Measurements from ENCODE around the gene SCYL1. TPM values are rescaled to one million over a fixed set of nuclear protein-coding genes. Genes with fewer than 3 reads are reported as not detected.

SCYL1 gene
- total RNA-seq, 6 donors from 2014 or later = 64.0 to 120 (median 88.8) TPM

DNA sequence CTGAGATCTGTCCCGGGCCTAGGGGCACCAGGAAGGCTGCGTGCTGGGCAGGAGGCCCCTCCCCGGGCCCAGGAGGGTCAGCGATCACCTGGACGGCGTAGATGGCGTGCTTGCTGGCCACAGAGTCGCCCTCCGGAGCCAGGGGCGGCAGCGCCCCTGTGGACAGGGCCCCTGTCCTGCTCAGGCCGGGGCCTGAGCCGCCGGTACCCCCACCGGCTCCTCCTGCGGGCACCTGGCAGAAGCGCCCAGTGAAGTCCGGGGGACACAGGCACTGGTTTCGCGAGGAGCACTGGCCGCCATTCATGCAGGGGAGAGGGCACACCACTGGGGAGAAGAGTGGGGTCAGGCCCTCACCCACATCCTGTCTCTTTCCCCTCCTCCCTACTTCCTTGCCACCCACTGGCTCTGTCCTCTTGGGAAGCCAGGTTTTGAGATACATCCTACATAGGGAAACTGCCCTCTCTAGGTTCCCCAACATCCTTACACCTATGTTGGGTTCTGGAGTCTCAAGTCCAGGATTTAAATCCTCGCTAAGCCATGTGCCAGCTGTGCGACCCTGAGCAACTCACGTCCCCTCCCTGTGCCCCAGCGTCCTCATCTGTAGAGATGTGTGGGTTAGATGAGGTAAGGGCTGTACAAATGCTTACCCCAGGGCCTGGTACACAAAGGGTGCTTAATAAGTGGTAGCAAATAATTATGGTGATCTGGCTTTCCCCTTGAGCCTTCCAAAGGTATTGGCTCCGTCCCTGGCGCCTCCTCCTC, 29.4 kb downstream of the SCYL1 start:
- no peaks in the 10 kb centered on the region for H3K27me3 ChIP-seq
- H3K9me3 ChIP-seq = no peaks in the 10 kb centered on the region
- WGBS, 2 donors = 86 to 87% methylated on average over 15 to 16 of the region's 27 CpGs
- no peak overlapping the region for H3K4me3 ChIP-seq
- DNase-seq = no peak
- no peak for ATAC-seq (ENCODE audit: low FRiP score in 2 of 2)
- TF ChIP-seq, protein P1, sequence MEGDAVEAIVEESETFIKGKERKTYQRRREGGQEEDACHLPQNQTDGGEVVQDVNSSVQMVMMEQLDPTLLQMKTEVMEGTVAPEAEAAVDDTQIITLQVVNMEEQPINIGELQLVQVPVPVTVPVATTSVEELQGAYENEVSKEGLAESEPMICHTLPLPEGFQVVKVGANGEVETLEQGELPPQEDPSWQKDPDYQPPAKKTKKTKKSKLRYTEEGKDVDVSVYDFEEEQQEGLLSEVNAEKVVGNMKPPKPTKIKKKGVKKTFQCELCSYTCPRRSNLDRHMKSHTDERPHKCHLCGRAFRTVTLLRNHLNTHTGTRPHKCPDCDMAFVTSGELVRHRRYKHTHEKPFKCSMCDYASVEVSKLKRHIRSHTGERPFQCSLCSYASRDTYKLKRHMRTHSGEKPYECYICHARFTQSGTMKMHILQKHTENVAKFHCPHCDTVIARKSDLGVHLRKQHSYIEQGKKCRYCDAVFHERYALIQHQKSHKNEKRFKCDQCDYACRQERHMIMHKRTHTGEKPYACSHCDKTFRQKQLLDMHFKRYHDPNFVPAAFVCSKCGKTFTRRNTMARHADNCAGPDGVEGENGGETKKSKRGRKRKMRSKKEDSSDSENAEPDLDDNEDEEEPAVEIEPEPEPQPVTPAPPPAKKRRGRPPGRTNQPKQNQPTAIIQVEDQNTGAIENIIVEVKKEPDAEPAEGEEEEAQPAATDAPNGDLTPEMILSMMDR (IDR thresholded peaks at IDR 0.05) = no peak
- TF ChIP-seq POLR2AphosphoS5 (IDR thresholded peaks at IDR 0.05) (no peak), POLR2A (IDR thresholded peaks at IDR 0.05) (no peak), EP300 (IDR thresholded peaks at IDR 0.05) (no peak)
- H3K4me1 ChIP-seq = peaks cover 34 to 79% (median 47%) of the 10 kb centered on the region in 4 donors
- peak overlapping the region in 1 of 4 donors; percentile 97 for H3K27ac ChIP-seq
- peaks cover 0 to 14% (median 5%) of the 10 kb centered on the region in 4 donors for H3K36me3 ChIP-seq

DNA sequence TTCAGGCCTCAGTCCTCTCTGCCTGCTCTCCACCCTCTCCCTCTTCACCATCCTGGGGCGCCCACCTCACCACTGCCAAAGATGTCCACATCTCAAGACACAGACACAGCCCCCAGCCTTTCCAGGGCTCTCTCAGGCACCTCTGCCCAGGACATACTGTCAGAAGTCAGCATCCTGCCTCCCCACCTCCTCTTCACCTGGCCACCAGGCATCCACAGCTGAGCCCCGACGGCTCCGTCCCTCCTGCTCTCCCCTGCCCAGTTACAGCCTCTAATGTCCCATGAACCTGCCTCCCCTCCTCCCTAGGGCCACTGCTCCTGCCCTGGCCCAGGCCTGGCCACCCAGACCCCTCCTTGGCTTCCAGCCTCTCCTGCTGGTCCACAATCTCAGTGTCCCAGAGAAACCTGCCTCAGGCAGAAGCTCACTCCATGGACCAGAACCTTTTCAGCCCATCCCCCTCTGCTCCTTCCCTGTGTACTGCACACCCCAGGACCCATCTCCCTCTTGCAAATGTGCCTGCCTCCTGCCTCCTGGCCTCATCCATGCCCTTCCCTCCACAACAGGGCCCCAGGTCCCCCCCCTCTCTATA, 30.1 kb downstream of the SCYL1 start:
- H3K4me1 ChIP-seq = peaks cover 41 to 86% (median 52%) of the 10 kb centered on the region in 4 donors

DNA sequence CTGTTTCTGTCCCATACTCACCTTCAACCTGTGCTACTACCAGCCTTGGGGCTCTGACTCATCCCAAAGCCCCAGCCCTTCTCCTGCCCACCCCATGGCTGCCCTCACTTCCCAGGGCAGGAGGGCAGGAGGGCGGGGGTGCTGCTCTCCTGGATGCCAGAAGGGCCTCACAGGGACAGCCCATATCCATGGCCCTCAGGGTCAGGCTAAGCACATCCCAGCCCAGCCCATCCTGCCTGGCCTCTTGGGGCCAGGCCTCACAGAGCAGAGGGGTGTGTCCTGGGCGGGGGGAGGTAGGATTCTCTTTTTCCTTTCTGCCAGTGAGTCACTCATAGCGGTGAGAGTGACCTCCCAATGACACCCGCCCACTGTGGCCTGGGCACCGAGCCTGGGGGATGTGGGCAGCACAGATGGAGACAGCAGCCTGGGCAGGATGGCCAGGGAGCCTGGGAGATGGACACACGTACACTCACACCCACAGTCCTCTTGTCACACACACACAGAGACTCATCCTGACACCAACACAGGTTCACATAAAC, 30.9 kb downstream of the SCYL1 start:
- Histone ChIP-seq H3K4me3 (no peak overlapping the region), H3K27me3 (no peaks in the 10 kb centered on the region), H3K9me3 (no peaks in the 10 kb centered on the region), H3K36me3 (peaks cover 0 to 14% (median 5%) of the 10 kb centered on the region in 4 donors), H3K4me1 (peaks cover 48 to 93% (median 58%) of the 10 kb centered on the region in 4 donors), H3K27ac (peak overlapping the region; percentile 7 to 97 (median 90))
- 17 to 59% methylated on average over 1 to 6 of the region's 6 CpGs for WGBS, 2 donors
- no peak for TF ChIP-seq POLR2AphosphoS5 (IDR thresholded peaks at IDR 0.05)
- no peak for TF ChIP-seq POLR2A (IDR thresholded peaks at IDR 0.05)
- TF ChIP-seq, protein P1 (IDR thresholded peaks at IDR 0.05) = no peak
- TF ChIP-seq EP300 (IDR thresholded peaks at IDR 0.05) = no peak
- DNase-seq = peak in 1 of 2 donors; percentile 48
- ATAC-seq (ENCODE audit: low FRiP score in 2 of 2) = peak; percentile 1 to 11

More for the DNA sequence above, 30.1 kb downstream of the SCYL1 start:
- Histone ChIP-seq H3K9me3 (no peaks in the 10 kb centered on the region), H3K27me3 (no peaks in the 10 kb centered on the region), H3K4me3 (no peak overlapping the region), H3K27ac (peak overlapping the region; percentile 7 to 97 (median 90)), H3K36me3 (peaks cover 0 to 14% (median 5%) of the 10 kb centered on the region in 4 donors)
- TF ChIP-seq EP300 (IDR thresholded peaks at IDR 0.05) (no peak), POLR2A (IDR thresholded peaks at IDR 0.05) (no peak), POLR2AphosphoS5 (IDR thresholded peaks at IDR 0.05) (no peak)
- TF ChIP-seq, protein P1 (IDR thresholded peaks at IDR 0.05) = no peak
- ATAC-seq (ENCODE audit: low FRiP score in 2 of 2) = no peak
- DNase-seq = no peak
- whole genome bisulfite sequencing, 2 donors = 73 to 84% methylated on average over 4 of the region's 4 CpGs

DNA sequence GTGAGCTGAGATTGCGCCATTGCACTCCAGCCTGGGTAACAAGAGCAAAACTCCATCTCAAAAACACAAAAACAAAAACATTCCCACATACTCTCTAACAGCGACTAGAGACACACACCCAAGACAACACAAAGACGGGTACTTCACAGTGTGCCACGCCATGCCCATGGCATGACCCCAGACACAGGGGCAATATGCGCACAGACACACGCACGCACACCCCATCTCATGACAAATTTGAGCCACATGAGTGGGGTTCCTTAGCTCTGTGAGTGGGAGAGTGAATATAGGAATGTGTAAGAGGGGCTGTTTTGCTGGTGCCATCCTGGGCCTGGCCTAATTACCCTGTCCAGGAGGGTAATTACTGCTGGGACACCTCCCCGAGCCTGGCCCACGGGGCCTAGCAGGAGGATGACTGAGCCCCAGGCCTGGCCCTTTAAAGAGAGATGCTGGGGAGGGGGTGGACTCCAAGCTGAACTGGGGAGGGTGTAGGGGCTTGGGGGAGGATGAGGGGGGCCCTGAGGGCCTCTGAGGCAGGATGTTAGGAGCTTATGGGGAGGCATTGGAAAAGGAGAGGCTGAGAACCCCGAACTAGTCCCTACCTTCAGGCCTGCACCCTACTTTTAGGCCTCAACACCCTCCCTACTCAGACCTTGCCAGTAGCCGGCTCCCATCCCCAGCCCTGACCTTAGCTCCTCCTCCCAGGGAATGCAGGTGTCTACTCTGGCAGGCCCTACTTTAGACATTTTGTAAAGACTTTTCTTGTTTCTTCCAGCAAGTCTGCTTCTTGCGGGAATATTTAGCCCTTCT, 31.8 kb downstream of the SCYL1 start:
- WGBS, 2 donors = 79 to 80% methylated on average over 11 of the region's 12 CpGs
- Histone ChIP-seq H3K36me3 (peaks cover 0 to 10% (median 3%) of the 10 kb centered on the region in 4 donors), H3K27me3 (no peaks in the 10 kb centered on the region), H3K4me3 (peak overlapping the region in 3 of 4 donors; percentile 56 to 66 (median 65)), H3K4me1 (peaks cover 45 to 89% (median 60%) of the 10 kb centered on the region in 4 donors), H3K27ac (peak overlapping the region; percentile 88 to 97 (median 92)), H3K9me3 (no peaks in the 10 kb centered on the region)
- ATAC-seq (ENCODE audit: low FRiP score in 2 of 2) = no peak
- no peak for TF ChIP-seq EP300 (IDR thresholded peaks at IDR 0.05)
- no peak for TF ChIP-seq POLR2A (IDR thresholded peaks at IDR 0.05)
- TF ChIP-seq POLR2AphosphoS5 (IDR thresholded peaks at IDR 0.05) = no peak
- TF ChIP-seq, protein P1 (IDR thresholded peaks at IDR 0.05) = no peak
- DNase-seq = no peak
